CD4-positive, alpha-beta memory T cell (primary cell): Measurements from ENCODE around the gene CELF4. TPM values are rescaled to one million over a fixed set of nuclear protein-coding genes. Genes with fewer than 3 reads are reported as not detected.

Source experiments
- CTCF ChIA-PET: fragments of 350-600 bp; sonication (Branson Sonifier 250); formaldehyde crosslinking; loops from one replicate; lab custom pipeline; 2021; ENCODE audit warnings: inconsistent platforms; ENCODE audit not compliant: partially characterized antibody; lab: Charles Lee
- POLR2A ChIA-PET: fragments of 350-600 bp; sonication (Branson Sonifier 250); formaldehyde crosslinking; loops from one replicate; lab custom pipeline; 2021; ENCODE audit not compliant: partially characterized antibody; lab: Charles Lee
- DNase-seq, 5 donors: peaks; one replicate each; pipeline versions ENCODE4 v3.0.0 to v3.0.0-alpha.2; 2020 to 2022; ENCODE audit warnings: mixed read lengths in 1 of 5
- H3K27ac ChIP-seq: one replicate; pipeline ENCODE4 v1.7.0; 2013; ENCODE audit warnings: low read depth, low read length
- H3K27me3 ChIP-seq: 2 replicates; pipeline ENCODE4 v1.7.0; 2013; ENCODE audit warnings: mild to moderate bottlenecking, low read length, moderate library complexity; ENCODE audit not compliant: insufficient read depth
- H3K36me3 ChIP-seq: 2 replicates; pipeline ENCODE4 v1.7.0; 2013; ENCODE audit warnings: mild to moderate bottlenecking, low read length, moderate library complexity; ENCODE audit not compliant: insufficient read depth
- H3K4me1 ChIP-seq: 2 replicates; pipeline ENCODE4 v1.7.0; 2013; ENCODE audit warnings: mild to moderate bottlenecking, low read length, moderate library complexity; ENCODE audit not compliant: insufficient read depth
- H3K4me3 ChIP-seq, 2 donors: one replicate each; pipeline ENCODE4 v1.7.0; 2013; ENCODE audit warnings: low read length in 2 of 2, mild to moderate bottlenecking in 1 of 2
- H3K9me3 ChIP-seq, 2 donors: one replicate each; pipeline ENCODE4 v1.7.0; 2013; ENCODE audit warnings: low read length in 2 of 2, control low read depth in 1 of 2; ENCODE audit not compliant: control insufficient read depth in 1 of 2
- H3K27ac Mint-ChIP-seq, 7 donors: one replicate each; pipeline ENCODE4 v1.8.0; 2020 to 2021; ENCODE audit warnings: mixed read lengths in 7 of 7, mild to moderate bottlenecking in 6 of 7, inconsistent platforms in 3 of 7, moderate library complexity in 3 of 7
- H3K27me3 Mint-ChIP-seq, 2 donors: one replicate each; pipeline ENCODE4 v1.8.0; 2020 to 2021; ENCODE audit warnings: mixed read lengths in 2 of 2
- H3K36me3 Mint-ChIP-seq, 2 donors: one replicate each; pipeline ENCODE4 v1.8.0; 2020 to 2021; ENCODE audit warnings: mixed read lengths in 2 of 2, inconsistent platforms in 1 of 2, mild to moderate bottlenecking in 1 of 2
- H3K4me1 Mint-ChIP-seq, 4 donors: one replicate each; pipeline ENCODE4 v1.8.0; 2020 to 2021; ENCODE audit warnings: mixed read lengths in 4 of 4, mild to moderate bottlenecking in 1 of 4
- H3K4me3 Mint-ChIP-seq, 8 donors: one replicate each; pipeline ENCODE4 v1.8.0; 2020 to 2021; ENCODE audit warnings: mixed read lengths in 8 of 8, mild to moderate bottlenecking in 7 of 8, moderate library complexity in 6 of 8, inconsistent platforms in 3 of 8
- H3K9me3 Mint-ChIP-seq, 8 donors: one replicate each; pipeline ENCODE4 v1.8.0; 2020 to 2021; ENCODE audit warnings: mixed read lengths in 8 of 8, mild to moderate bottlenecking in 5 of 8, inconsistent platforms in 3 of 8, moderate library complexity in 1 of 8
- intact Hi-C: fragments of 100-400 bp; cut with micrococcal nuclease; formaldehyde crosslinking; loops from one replicate; pipeline ENCODE4 v1.15.1; 2023
- polyA plus RNA-seq, 2 donors: library from polyadenylated mRNA; unstranded; fragments of 300-500 nt; fragmentation: Illumina TruSeq; gene quantifications; one replicate each; pipeline ENCODE4 v1.2.3, GENCODE V29; 2021
- total RNA-seq, 2 experiments: library from RNA; stranded (reverse); gene quantifications; one replicate each; pipeline ENCODE4 v1.2.3, GENCODE V29; 2021

The CELF4 gene
- total and polyA plus RNA-seq, 4 experiments from 2014 or later, result 0.23 TPM; not detected in 3

GRCh38 chr18:37261246-37261840 is 304.3 kb downstream of the CELF4 start:
- POLR2A ChIA-PET, result no interaction called here
- H3K9me3 Mint-ChIP-seq, result peaks cover 0 to 6% (median 2%) of the 10 kb centered on the region in 8 donors
- intact Hi-C loops, result no loop called here
- Histone ChIP-seq H3K27me3 (no peaks in the 10 kb centered on the region), H3K4me1 (no peaks in the 10 kb centered on the region), H3K27ac (no peak overlapping the region), H3K9me3 (no peaks in the 10 kb centered on the region), H3K4me3 (no peak overlapping the region), H3K36me3 (no peaks in the 10 kb centered on the region)
- DNase-seq, result no peak
- CTCF ChIA-PET, result no interaction called here
- H3K4me3 Mint-ChIP-seq, result no peak overlapping the region
- H3K36me3 Mint-ChIP-seq, result no peaks in the 10 kb centered on the region
- peaks cover 1 to 8% of the 10 kb centered on the region in 2 donors for H3K27me3 Mint-ChIP-seq
- H3K27ac Mint-ChIP-seq, result no peak overlapping the region
- H3K4me1 Mint-ChIP-seq, result no peaks in the 10 kb centered on the region

DNA sequence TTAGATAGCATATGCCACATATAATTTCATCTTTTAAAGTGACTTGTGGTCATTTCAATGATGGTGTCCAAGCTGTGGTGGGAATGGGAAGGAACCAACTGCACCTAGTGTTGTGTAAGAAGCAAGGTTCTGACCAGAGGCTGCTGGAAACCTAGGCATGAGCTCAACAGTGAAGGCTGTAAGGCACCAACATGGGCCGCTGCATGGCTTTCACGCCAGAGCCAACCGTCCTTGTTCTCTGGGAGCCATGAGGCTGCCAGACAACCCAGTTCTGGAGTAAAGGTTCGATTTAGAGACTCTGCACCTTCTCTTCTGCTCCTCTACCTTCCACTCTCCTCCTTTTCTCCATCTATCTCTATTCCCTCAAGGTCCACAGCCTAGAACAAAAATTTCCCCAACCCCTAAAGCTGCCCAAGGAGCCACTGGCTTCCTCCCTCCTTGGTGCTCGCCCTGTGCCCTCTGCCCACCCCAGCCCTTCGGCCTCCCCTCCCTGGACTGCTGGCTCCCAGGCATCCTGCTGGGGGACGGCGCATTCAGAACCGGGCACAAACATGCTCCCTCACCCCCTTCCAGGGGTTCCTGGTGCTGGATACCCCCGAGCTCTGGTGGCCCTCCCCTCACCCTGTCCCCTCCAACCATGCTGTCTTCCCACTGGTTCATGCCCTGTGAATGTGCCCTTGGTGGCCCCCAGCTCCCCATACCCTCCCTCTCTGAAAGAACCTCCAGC is 305.1 kb downstream of the CELF4 start:
- Histone ChIP-seq H3K27ac (no peak overlapping the region), H3K4me1 (no peaks in the 10 kb centered on the region), H3K9me3 (no peaks in the 10 kb centered on the region), H3K4me3 (no peak overlapping the region), H3K36me3 (no peaks in the 10 kb centered on the region), H3K27me3 (no peaks in the 10 kb centered on the region)
- Mint-ChIP-seq H3K4me3 (no peak overlapping the region), H3K27ac (no peak overlapping the region), H3K36me3 (no peaks in the 10 kb centered on the region), H3K9me3 (peaks cover 0 to 6% (median 2%) of the 10 kb centered on the region in 8 donors), H3K27me3 (peaks cover 7 to 15% of the 10 kb centered on the region in 2 donors), H3K4me1 (no peaks in the 10 kb centered on the region)
- DNase-seq, result no peak
- CTCF ChIA-PET, result no interaction called here
- intact Hi-C loops, result no loop called here
- POLR2A ChIA-PET, result no interaction called here

DNA sequence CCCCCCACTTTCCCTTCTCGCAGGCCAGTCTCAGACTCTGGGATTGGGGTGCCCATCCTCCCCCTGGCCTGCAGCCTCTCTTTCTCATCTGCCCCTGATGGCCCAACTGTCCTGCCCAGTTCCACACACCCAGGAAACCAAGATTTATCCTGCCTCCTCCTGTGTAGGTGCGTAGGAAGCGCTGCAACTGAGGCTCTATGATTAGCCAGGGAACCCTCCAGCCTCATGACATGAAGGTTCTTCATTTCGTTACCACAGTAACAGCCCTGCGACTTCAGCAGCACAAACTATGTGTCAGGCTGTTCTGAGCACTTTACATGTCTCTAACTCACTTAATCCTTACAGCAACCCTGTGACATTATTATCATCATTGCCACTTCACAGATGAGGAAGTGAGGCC is 305.9 kb downstream of the CELF4 start:
- Histone ChIP-seq H3K4me1 (no peaks in the 10 kb centered on the region), H3K36me3 (no peaks in the 10 kb centered on the region), H3K9me3 (no peaks in the 10 kb centered on the region), H3K27me3 (peaks cover 3% of the 10 kb centered on the region), H3K27ac (no peak overlapping the region), H3K4me3 (no peak overlapping the region)
- Mint-ChIP-seq H3K36me3 (no peaks in the 10 kb centered on the region), H3K27me3 (peaks cover 15 to 23% of the 10 kb centered on the region in 2 donors), H3K9me3 (peaks cover 0 to 4% (median 0%) of the 10 kb centered on the region in 8 donors), H3K4me3 (no peak overlapping the region), H3K4me1 (peaks cover 0 to 3% (median 1%) of the 10 kb centered on the region in 4 donors), H3K27ac (no peak overlapping the region)
- DNase-seq, result no peak
- CTCF ChIA-PET, result no interaction called here
- intact Hi-C loops, result no loop called here
- POLR2A ChIA-PET, result no interaction called here

- peaks cover 17 to 23% of the 10 kb centered on the region in 2 donors for H3K27me3 Mint-ChIP-seq
- POLR2A ChIA-PET, result no interaction called here
Measured at GRCh38 chr18:37258819-37259218, 306.8 kb downstream of the CELF4 start.

DNA sequence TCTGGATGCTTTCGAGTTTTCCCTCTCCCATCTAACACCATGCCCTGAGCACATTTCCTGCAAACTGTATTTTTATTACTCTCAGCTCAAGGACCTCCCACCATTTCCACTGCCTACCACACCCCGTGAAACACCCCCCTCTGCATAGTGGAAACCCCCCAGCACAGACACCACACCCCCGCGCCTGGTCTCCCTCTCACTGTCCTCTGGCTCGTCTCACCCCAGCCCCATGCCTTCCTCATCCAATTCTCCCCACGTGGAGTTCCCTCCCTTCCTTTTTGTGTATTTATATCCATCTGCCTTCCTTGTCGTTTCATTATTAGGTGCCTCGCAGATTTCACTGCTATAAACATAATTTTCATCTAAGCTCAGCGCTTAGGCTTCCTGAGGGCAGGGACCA is 307.5 kb downstream of the CELF4 start:
- no peak for DNase-seq
- intact Hi-C loops, result no loop called here

More at GRCh38 chr18:37258819-37259218, 306.8 kb downstream of the CELF4 start:
- no peaks in the 10 kb centered on the region for H3K4me1 ChIP-seq
- intact Hi-C loops, result no loop called here
- H3K4me3 ChIP-seq, result no peak overlapping the region
- Mint-ChIP-seq H3K27ac (no peak overlapping the region), H3K36me3 (no peaks in the 10 kb centered on the region), H3K4me3 (no peak overlapping the region), H3K4me1 (peaks cover 0 to 7% (median 4%) of the 10 kb centered on the region in 4 donors), H3K9me3 (no peaks in the 10 kb centered on the region)
- H3K27ac ChIP-seq, result no peak overlapping the region
- H3K36me3 ChIP-seq, result no peaks in the 10 kb centered on the region
- H3K9me3 ChIP-seq, result no peaks in the 10 kb centered on the region
- CTCF ChIA-PET, result no interaction called here
- DNase-seq, result no peak
- peaks cover 3% of the 10 kb centered on the region for H3K27me3 ChIP-seq

GRCh38 chr18:37254973-37255372 is 310.6 kb downstream of the CELF4 start:
- H3K4me1 ChIP-seq, result no peaks in the 10 kb centered on the region
- H3K9me3 ChIP-seq, result no peaks in the 10 kb centered on the region
- H3K27ac Mint-ChIP-seq, result no peak overlapping the region
- H3K4me3 ChIP-seq, result no peak overlapping the region
- peaks cover 3 to 13% (median 7%) of the 10 kb centered on the region in 4 donors for H3K4me1 Mint-ChIP-seq
- peaks cover 3% of the 10 kb centered on the region for H3K27me3 ChIP-seq
- no peak for DNase-seq
- peaks cover 0 to 2% (median 0%) of the 10 kb centered on the region in 8 donors for H3K9me3 Mint-ChIP-seq
- H3K27ac ChIP-seq, result no peak overlapping the region
- H3K4me3 Mint-ChIP-seq, result peak overlapping the region in 7 of 8 donors; percentile 15 to 74 (median 64)
- ChIA-PET POLR2A (no interaction called here), CTCF (no interaction called here)
- intact Hi-C loops, result no loop called here
- no peaks in the 10 kb centered on the region for H3K36me3 ChIP-seq
- H3K27me3 Mint-ChIP-seq, result peaks cover 38 to 46% of the 10 kb centered on the region in 2 donors
- no peaks in the 10 kb centered on the region for H3K36me3 Mint-ChIP-seq

More for the DNA sequence above, 307.5 kb downstream of the CELF4 start:
- Histone ChIP-seq H3K36me3 (no peaks in the 10 kb centered on the region), H3K4me1 (no peaks in the 10 kb centered on the region), H3K9me3 (no peaks in the 10 kb centered on the region), H3K27me3 (peaks cover 3% of the 10 kb centered on the region), H3K4me3 (no peak overlapping the region), H3K27ac (no peak overlapping the region)
- Mint-ChIP-seq H3K27me3 (peaks cover 17 to 21% of the 10 kb centered on the region in 2 donors), H3K4me1 (peaks cover 0 to 7% (median 4%) of the 10 kb centered on the region in 4 donors), H3K27ac (no peak overlapping the region), H3K36me3 (no peaks in the 10 kb centered on the region), H3K4me3 (peak overlapping the region in 1 of 8 donors; percentile 54), H3K9me3 (no peaks in the 10 kb centered on the region)
- POLR2A ChIA-PET, result no interaction called here
- CTCF ChIA-PET, result no interaction called here

GRCh38 chr18:37254236-37254754 is 311.3 kb downstream of the CELF4 start:
- POLR2A ChIA-PET, result no interaction called here
- no peaks in the 10 kb centered on the region for H3K36me3 Mint-ChIP-seq

More at GRCh38 chr18:37254236-37254754, 311.3 kb downstream of the CELF4 start:
- peaks cover 38 to 46% of the 10 kb centered on the region in 2 donors for H3K27me3 Mint-ChIP-seq
- Histone ChIP-seq H3K27ac (no peak overlapping the region), H3K36me3 (no peaks in the 10 kb centered on the region), H3K27me3 (peaks cover 3% of the 10 kb centered on the region), H3K4me3 (no peak overlapping the region), H3K4me1 (no peaks in the 10 kb centered on the region), H3K9me3 (no peaks in the 10 kb centered on the region)
- CTCF ChIA-PET, result no interaction called here
- H3K4me1 Mint-ChIP-seq, result peaks cover 3 to 13% (median 7%) of the 10 kb centered on the region in 4 donors
- no peak overlapping the region for H3K27ac Mint-ChIP-seq
- peaks cover 0 to 2% (median 0%) of the 10 kb centered on the region in 8 donors for H3K9me3 Mint-ChIP-seq
- DNase-seq, result no peak
- peak overlapping the region in 7 of 8 donors; percentile 15 to 74 (median 64) for H3K4me3 Mint-ChIP-seq
- intact Hi-C loops, result no loop called here
